GM12878 (cell line): ENCODE results near the gene TAF9B. TPM values are rescaled to one million over a fixed set of nuclear protein-coding genes. Genes with fewer than 3 reads are reported as not detected.

Experiments used
- BMI1 ChIP-seq: fragments of 450-650 bp; IDR thresholded peaks from 2 replicates; pipeline ENCODE4 v1.6.1; 2016; ENCODE audit warnings: mild to moderate bottlenecking, moderate library complexity, borderline replicate concordance
- CEBPB ChIP-seq, 2 experiments: fragments of 150-350 bp in 1 of 2; IDR thresholded peaks; 2 replicates each; pipeline ENCODE4 v1.6.1; 2012 to 2014; ENCODE audit warnings: low read depth in 2 of 2, low read length in 2 of 2, borderline replicate concordance in 1 of 2, inconsistent platforms in 1 of 2
- CHD4 ChIP-seq: fragments of 200-600 bp; sonication (generic); IDR thresholded peaks from 2 replicates; pipeline ENCODE4 v1.6.1; 2016; ENCODE audit warnings: mild to moderate bottlenecking
- CTCF ChIP-seq, 3 experiments: IDR thresholded peaks in 2 of 3; conservative IDR thresholded peaks in 1 of 3; 2 replicates each; pipeline ENCODE4 v1.5.1; 2011; ENCODE audit warnings: low read depth in 3 of 3, low read length in 3 of 3, mild to moderate bottlenecking in 3 of 3, control low read depth in 2 of 3, moderate library complexity in 2 of 3, inconsistent platforms in 1 of 3, mixed read lengths in 1 of 3; ENCODE audit not compliant: control insufficient read depth in 2 of 3, insufficient read depth in 1 of 3; ENCODE audit errors: extremely low read depth in 1 of 3
- DPF2 ChIP-seq: fragments of 450-650 bp; IDR thresholded peaks from 2 replicates; pipeline ENCODE4 v1.6.1; 2017; ENCODE audit warnings: mild to moderate bottlenecking
- EZH2 ChIP-seq: IDR thresholded peaks from 2 replicates; pipeline ENCODE4 v1.6.1; 2012; ENCODE audit warnings: low read depth, mild to moderate bottlenecking, control low read depth, inconsistent platforms, low read length, borderline replicate concordance; ENCODE audit not compliant: control insufficient read depth
- GABPA ChIP-seq: IDR thresholded peaks from 2 replicates; pipeline ENCODE4 v1.6.1; 2014; ENCODE audit warnings: antibody characterized with exemption, low read depth, mild to moderate bottlenecking, inconsistent platforms
- IKZF2 ChIP-seq, 2 experiments: fragments of 450-650 bp; IDR thresholded peaks; 2 replicates each; pipeline ENCODE4 v1.6.1; 2017; ENCODE audit warnings: mild to moderate bottlenecking in 2 of 2, moderate library complexity in 2 of 2
- KDM1A ChIP-seq: fragments of 200-600 bp; sonication (generic); IDR thresholded peaks from 2 replicates; pipeline ENCODE4 v1.6.1; 2016; ENCODE audit warnings: borderline replicate concordance
- LARP7 ChIP-seq: fragments of 450-650 bp; IDR thresholded peaks from 2 replicates; pipeline ENCODE4 v1.6.1; 2017; ENCODE audit warnings: mild to moderate bottlenecking
- NBN ChIP-seq: fragments of 450-650 bp; IDR thresholded peaks from 2 replicates; pipeline ENCODE4 v1.6.1; 2016
- NFYA ChIP-seq: IDR thresholded peaks from 2 replicates; pipeline ENCODE4 v1.6.1; 2011; ENCODE audit warnings: low read depth, mild to moderate bottlenecking, low read length, improper control_type of control experiment, borderline replicate concordance
- NRF1 ChIP-seq: conservative IDR thresholded peaks from 2 replicates; pipeline ENCODE4 v1.6.1; 2011; ENCODE audit warnings: mild to moderate bottlenecking, low read depth, low read length, improper control_type of control experiment
- PML ChIP-seq: IDR thresholded peaks from 2 replicates; pipeline ENCODE4 v1.6.1; 2012; ENCODE audit warnings: low read length, inconsistent platforms
- RCOR1 ChIP-seq: conservative IDR thresholded peaks from 2 replicates; pipeline ENCODE4 v1.6.1; 2012; ENCODE audit warnings: low read depth, low read length, improper control_type of control experiment
- RELA ChIP-seq: fragments of 450-650 bp; IDR thresholded peaks from 2 replicates; pipeline ENCODE4 v1.8.0; 2014; ENCODE audit warnings: borderline replicate concordance; ENCODE audit not compliant: partially characterized antibody
- RFX5 ChIP-seq: IDR thresholded peaks from 2 replicates; pipeline ENCODE4 v1.6.1; 2011; ENCODE audit warnings: low read depth, low read length, improper control_type of control experiment
- SRF ChIP-seq, 2 experiments: IDR thresholded peaks; 2 replicates each; pipeline ENCODE4 v1.6.1; 2011; ENCODE audit warnings: low read depth in 2 of 2, low read length in 2 of 2, mild to moderate bottlenecking in 1 of 2, moderate library complexity in 1 of 2
- SUZ12 ChIP-seq: fragments of 200-600 bp; sonication (generic); IDR thresholded peaks from one replicate; pipeline ENCODE4 v1.6.1; 2018; ENCODE audit warnings: antibody characterized with exemption, mild to moderate bottlenecking; ENCODE audit not compliant: unreplicated experiment
- TCF3 ChIP-seq: IDR thresholded peaks from 2 replicates; pipeline ENCODE4 v1.6.1; 2012; ENCODE audit warnings: low read depth, mild to moderate bottlenecking, low read length, borderline replicate concordance; ENCODE audit not compliant: insufficient read depth
- YY1 ChIP-seq: IDR thresholded peaks from 2 replicates; pipeline ENCODE4 v1.6.1; 2011; ENCODE audit warnings: low read depth, mild to moderate bottlenecking, low read length
- ZBTB33 ChIP-seq: fragments of 450-650 bp; IDR thresholded peaks from 2 replicates; pipeline ENCODE4 v1.6.1; 2017; ENCODE audit warnings: mild to moderate bottlenecking
- ZBTB40 ChIP-seq: fragments of 450-650 bp; IDR thresholded peaks from 2 replicates; pipeline ENCODE4 v1.6.1; 2016; ENCODE audit warnings: mild to moderate bottlenecking, moderate library complexity, borderline replicate concordance
- ZNF217 ChIP-seq: fragments of 450-650 bp; IDR thresholded peaks from 2 replicates; pipeline ENCODE4 v1.6.1; 2017; ENCODE audit warnings: antibody characterized with exemption, mild to moderate bottlenecking
- polyA plus RNA-seq, 11 experiments: library from polyadenylated mRNA; depleted of rRNA in 4 of 11; unstranded in 6 of 11; stranded (reverse) in 5 of 11; fragments of >200 nt; fragmentation: Nextera tagmentation in 4 of 11; fragmentation: Illumina TruSeq in 1 of 11; extraction: Ambion mirVana in 4 of 11; extraction: Trizol in 1 of 11; gene quantifications; 1 replicate in 1 of 11; 2 replicates in 10 of 11; pipeline versions ENCODE4 v1.2.1 to v1.2.3, GENCODE V29; 2011 to 2016; ENCODE audit warnings: inconsistent platforms in 2 of 11, missing spikeins in 2 of 11, low read depth in 1 of 11
- total RNA-seq, 4 experiments: library from RNA; depleted of rRNA in 3 of 4; stranded (reverse); fragments of >200 nt in 3 of 4; fragmentation: Illumina TruSeq in 1 of 4; extraction: Trizol in 1 of 4; gene quantifications; 2 replicates each; pipeline versions ENCODE4 v1.2.1 to v1.2.3, GENCODE V29; 2013 to 2021

The TAF9B gene
- total and polyA plus RNA-seq, 10 of the 15 experiments (the other 5 are each of a cell fraction or from before 2014, with no cell fraction given), result 14.9 to 42.5 (median 22.3) TPM

GRCh38 chrX:78103623-78104446 is 35.6 kb downstream of the TAF9B start, which contains the start of gene PGK1 (continued):
- TF ChIP-seq NBN (no peak), YY1 (no peak), SRF (IDR thresholded peaks at IDR 0.05; ENCODE audit: low read depth in 2 of 2, low read length in 2 of 2) (no peak), DPF2 (peak; percentile 93), RCOR1 (no peak), CEBPB (IDR thresholded peaks at IDR 0.05; ENCODE audit: borderline replicate concordance in 1 of 2, low read depth in 2 of 2, low read length in 2 of 2) (no peak), GABPA (peak; percentile 84), ZNF217 (no peak), IKZF2 (IDR thresholded peaks at IDR 0.05) (peak; percentile 63 to 67; a peak in 3 of 4 replicates), CTCF (IDR thresholded peaks at IDR 0.05 in 2 of 3, conservative IDR thresholded peaks at IDR 0.05 in 1 of 3; ENCODE audit: control insufficient read depth in 2 of 3, extremely low read depth in 1 of 3, insufficient read depth in 1 of 3, low read depth in 3 of 3, low read length in 3 of 3) (no peak), NFYA (no peak), SUZ12 (no peak), BMI1 (no peak), CHD4 (no peak), RFX5 (no peak), RELA (no peak), ZBTB33 (no peak), LARP7 (no peak; the same call in 1 of the 2 replicates), KDM1A (no peak), NRF1 (no peak), TCF3 (0 out of 2 replicates have a peak, but pooled peaks have one; percentile 10), EZH2 (no peak), PML (peak; percentile 57), ZBTB40 (peak; percentile 83)
